ENCODE data around the gene CCDC27.

GRCh38 chr1:3721955-3722465 lies 30.2 kb upstream of the CCDC27 start:
- TF ChIP-seq CTCF (IDR thresholded peaks at IDR 0.05 in 2 of 3, conservative IDR thresholded peaks at IDR 0.05 in 1 of 3; ENCODE audit: borderline replicate concordance in 1 of 3, insufficient read depth in 1 of 3, low read depth in 2 of 3, low read length in 2 of 3) = no peak
- no peak for TF ChIP-seq SP1 (IDR thresholded peaks at IDR 0.05; ENCODE audit: low read depth)
- TF ChIP-seq POLR2AphosphoS5 (IDR thresholded peaks at IDR 0.05; ENCODE audit: low read depth, low read length) = no peak
- TF ChIP-seq CEBPB (IDR thresholded peaks at IDR 0.05; ENCODE audit: low read depth) = no peak
- TF ChIP-seq SRF (IDR thresholded peaks at IDR 0.05; ENCODE audit: low read depth) = no peak

Data from HCT116 (cell line).